Caki2 (cell line): Measurements from ENCODE around the gene SEC62. TPM values are rescaled to one million over a fixed set of nuclear protein-coding genes. Genes with fewer than 3 reads are reported as not detected.

Source experiments
- DNase-seq: peaks from one replicate; pipeline ENCODE4 v3.0.0-alpha.2; 2015; ENCODE audit warnings: low read depth
- in situ Hi-C: cut with HindIII; loops from 2 replicates; pipeline ENCODE4 v1.10.0; 2016; ENCODE audit warnings: low sequenced_read_pairs, low pct_unique_long_range_greater_than_20kb, mixed read lengths
- total RNA-seq: library from RNA; depleted of rRNA; stranded (reverse); fragments of >200 nt; shearing (Covaris generic); gene quantifications from 2 replicates; pipeline ENCODE4 v1.2.3, GENCODE V29; 2014; ENCODE audit warnings: low replicate concordance

The SEC62 gene
- total RNA-seq, 1 experiment from 2014 or later = 10.3 TPM

GRCh38 chr3:169964176-169964575, 2.4 kb upstream of the SEC62 start:
- DNase-seq = no peak
- in situ Hi-C loops = no loop called here

- DNase-seq = no peak
- in situ Hi-C loops = no loop called here
Measured at GRCh38 chr3:169965562-169966427, 812 bp upstream of the SEC62 start.

GRCh38 chr3:169966951-169967915, 626 bp downstream of the SEC62 start:
- in situ Hi-C loops = no loop called here
- peak; percentile 67 for DNase-seq

GRCh38 chr3:169968224-169968885, 1.7 kb downstream of the SEC62 start:
- in situ Hi-C loops = no loop called here
- DNase-seq = no peak

- DNase-seq = no peak
- in situ Hi-C loops = no loop called here
Measured at GRCh38 chr3:169969174-169970095, 2.8 kb downstream of the SEC62 start.

- in situ Hi-C loops = no loop called here
- DNase-seq = no peak
Measured at GRCh38 chr3:169970847-169971246, 4.2 kb downstream of the SEC62 start.

- no peak for DNase-seq
- in situ Hi-C loops = no loop called here
Measured at GRCh38 chr3:169971522-169971921, 4.9 kb downstream of the SEC62 start.

- in situ Hi-C loops = no loop called here
- no peak for DNase-seq
Measured at GRCh38 chr3:169980055-169980454, 13.4 kb downstream of the SEC62 start.

- in situ Hi-C loops = no loop called here
- no peak for DNase-seq
Measured at GRCh38 chr3:169984292-169984691, 17.7 kb downstream of the SEC62 start.

GRCh38 chr3:169990431-169990830, 23.8 kb downstream of the SEC62 start:
- in situ Hi-C loops = no loop called here
- DNase-seq = no peak

GRCh38 chr3:169992156-169992555, 25.5 kb downstream of the SEC62 start:
- in situ Hi-C loops = no loop called here
- DNase-seq = no peak

- in situ Hi-C loops = no loop called here
Measured at GRCh38 chr3:169992781-169993180, 26.2 kb downstream of the SEC62 start.

GRCh38 chr3:169993761-169994160, 27.2 kb downstream of the SEC62 start:
- in situ Hi-C loops = no loop called here

More at GRCh38 chr3:169992781-169993180, 26.2 kb downstream of the SEC62 start:
- no peak for DNase-seq

GRCh38 chr3:169996063-169996462, 29.5 kb downstream of the SEC62 start:
- in situ Hi-C loops = no loop called here
- no peak for DNase-seq

More at GRCh38 chr3:169993761-169994160, 27.2 kb downstream of the SEC62 start:
- DNase-seq = no peak

GRCh38 chr3:169998668-169999131, 32.1 kb downstream of the SEC62 start:
- no peak for DNase-seq
- in situ Hi-C loops = no loop called here

GRCh38 chr3:169999433-169999832, 32.8 kb downstream of the SEC62 start:
- no peak for DNase-seq
- in situ Hi-C loops = no loop called here

GRCh38 chr3:170000051-170000450, 33.4 kb downstream of the SEC62 start:
- in situ Hi-C loops = no loop called here
- DNase-seq = no peak
